Progenitor cell of endocrine pancreas (in vitro differentiated cells): Measurements from ENCODE around the gene NRXN2. TPM values are rescaled to one million over a fixed set of nuclear protein-coding genes. Genes with fewer than 3 reads are reported as not detected.

ENCODE experiments used
- DNase-seq: peaks from one replicate; pipeline ENCODE4 v3.0.0; 2021; ENCODE audit warnings: low spot score; ENCODE audit not compliant: unreplicated experiment
- H3K27ac Mint-ChIP-seq: 2 replicates; pipeline ENCODE4 v1.8.0; 2021; ENCODE audit warnings: mild to moderate bottlenecking, moderate library complexity, mixed read lengths
- H3K27me3 Mint-ChIP-seq: 2 replicates; pipeline ENCODE4 v1.8.0; 2021; ENCODE audit warnings: mixed read lengths
- H3K36me3 Mint-ChIP-seq: 2 replicates; pipeline ENCODE4 v1.8.0; 2022; ENCODE audit warnings: mixed read lengths; ENCODE audit not compliant: insufficient read depth
- H3K4me1 Mint-ChIP-seq: 2 replicates; pipeline ENCODE4 v1.8.0; 2021; ENCODE audit warnings: low read depth, mixed read lengths
- H3K4me3 Mint-ChIP-seq: 2 replicates; pipeline ENCODE4 v1.8.0; 2021; ENCODE audit warnings: low read depth, mild to moderate bottlenecking, moderate library complexity, mixed read lengths
- H3K9me3 Mint-ChIP-seq: 2 replicates; pipeline ENCODE4 v1.8.0; 2021; ENCODE audit warnings: low read depth, mixed read lengths
- CTCF ChIP-seq: fragments of 200-600 bp; sonication (generic); IDR thresholded peaks from one replicate; pipeline ENCODE4 v1.5.0; 2021; ENCODE audit warnings: antibody characterized with exemption, mild to moderate bottlenecking; ENCODE audit not compliant: unreplicated experiment
- total RNA-seq: library from RNA; stranded (reverse); gene quantifications from 2 replicates; pipeline ENCODE4 v1.2.1, GENCODE V29; 2021

NRXN2 gene
- total RNA-seq, 1 donor from 2014 or later = 0.17 TPM

- no peaks in the 10 kb centered on the region for H3K36me3 Mint-ChIP-seq
- no peak for TF ChIP-seq CTCF
- H3K27me3 Mint-ChIP-seq = peaks cover 71% of the 10 kb centered on the region
- no peak overlapping the region for H3K27ac Mint-ChIP-seq
- H3K9me3 Mint-ChIP-seq = no peaks in the 10 kb centered on the region
- H3K4me1 Mint-ChIP-seq = peaks cover 8% of the 10 kb centered on the region
- no peak overlapping the region for H3K4me3 Mint-ChIP-seq
- no peak for DNase-seq
These were observed 74.4 kb downstream of the NRXN2 start for GRCh38 chr11:64648551-64648950.

- no peak for TF ChIP-seq CTCF
- H3K36me3 Mint-ChIP-seq = no peaks in the 10 kb centered on the region
- H3K4me1 Mint-ChIP-seq = peaks cover 8% of the 10 kb centered on the region
- H3K9me3 Mint-ChIP-seq = no peaks in the 10 kb centered on the region
- no peak overlapping the region for H3K27ac Mint-ChIP-seq
- H3K4me3 Mint-ChIP-seq = no peak overlapping the region
- H3K27me3 Mint-ChIP-seq = peaks cover 67% of the 10 kb centered on the region
- no peak for DNase-seq
These were observed 75.8 kb downstream of the NRXN2 start for GRCh38 chr11:64647019-64647779.

- Mint-ChIP-seq H3K27ac (no peak overlapping the region), H3K4me3 (no peak overlapping the region), H3K9me3 (no peaks in the 10 kb centered on the region), H3K36me3 (no peaks in the 10 kb centered on the region), H3K4me1 (peaks cover 8% of the 10 kb centered on the region), H3K27me3 (peaks cover 51% of the 10 kb centered on the region)
- no peak for DNase-seq
- TF ChIP-seq CTCF = peak; percentile 39
These were observed 78.2 kb downstream of the NRXN2 start for GRCh38 chr11:64644647-64645275.

- no peak for TF ChIP-seq CTCF
- Mint-ChIP-seq H3K9me3 (no peaks in the 10 kb centered on the region), H3K4me3 (peak overlapping the region; percentile 40), H3K4me1 (peaks cover 7% of the 10 kb centered on the region), H3K27me3 (peaks cover 47% of the 10 kb centered on the region), H3K27ac (no peak overlapping the region), H3K36me3 (no peaks in the 10 kb centered on the region)
- DNase-seq = no peak
These were observed 78.9 kb downstream of the NRXN2 start for GRCh38 chr11:64643920-64644646.

- H3K4me1 Mint-ChIP-seq = peaks cover 7% of the 10 kb centered on the region
These were observed 79.6 kb downstream of the NRXN2 start for GRCh38 chr11:64643256-64643881.

More at GRCh38 chr11:64643256-64643881, 79.6 kb downstream of the NRXN2 start:
- no peaks in the 10 kb centered on the region for H3K9me3 Mint-ChIP-seq
- peaks cover 45% of the 10 kb centered on the region for H3K27me3 Mint-ChIP-seq
- no peak overlapping the region for H3K4me3 Mint-ChIP-seq
- no peak for DNase-seq
- TF ChIP-seq CTCF = no peak
- H3K36me3 Mint-ChIP-seq = no peaks in the 10 kb centered on the region
- no peak overlapping the region for H3K27ac Mint-ChIP-seq
